Panc1 (cell line): ENCODE results near the gene SLC30A7.

Source experiments
- POLR2AphosphoS5 ChIP-seq: IDR thresholded peaks from 2 replicates; pipeline ENCODE4 v1.6.1; 2012; ENCODE audit warnings: mild to moderate bottlenecking, low read depth, low read length, moderate library complexity
- TF ChIP-seq, protein P1 (sequence below): fragments of 450-650 bp; IDR thresholded peaks from 2 replicates; pipeline ENCODE4 v1.5.1; 2017; ENCODE audit warnings: mild to moderate bottlenecking

- TF ChIP-seq, protein P1, sequence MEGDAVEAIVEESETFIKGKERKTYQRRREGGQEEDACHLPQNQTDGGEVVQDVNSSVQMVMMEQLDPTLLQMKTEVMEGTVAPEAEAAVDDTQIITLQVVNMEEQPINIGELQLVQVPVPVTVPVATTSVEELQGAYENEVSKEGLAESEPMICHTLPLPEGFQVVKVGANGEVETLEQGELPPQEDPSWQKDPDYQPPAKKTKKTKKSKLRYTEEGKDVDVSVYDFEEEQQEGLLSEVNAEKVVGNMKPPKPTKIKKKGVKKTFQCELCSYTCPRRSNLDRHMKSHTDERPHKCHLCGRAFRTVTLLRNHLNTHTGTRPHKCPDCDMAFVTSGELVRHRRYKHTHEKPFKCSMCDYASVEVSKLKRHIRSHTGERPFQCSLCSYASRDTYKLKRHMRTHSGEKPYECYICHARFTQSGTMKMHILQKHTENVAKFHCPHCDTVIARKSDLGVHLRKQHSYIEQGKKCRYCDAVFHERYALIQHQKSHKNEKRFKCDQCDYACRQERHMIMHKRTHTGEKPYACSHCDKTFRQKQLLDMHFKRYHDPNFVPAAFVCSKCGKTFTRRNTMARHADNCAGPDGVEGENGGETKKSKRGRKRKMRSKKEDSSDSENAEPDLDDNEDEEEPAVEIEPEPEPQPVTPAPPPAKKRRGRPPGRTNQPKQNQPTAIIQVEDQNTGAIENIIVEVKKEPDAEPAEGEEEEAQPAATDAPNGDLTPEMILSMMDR, result no peak
- TF ChIP-seq POLR2AphosphoS5, result no peak
These were observed 131.4 kb downstream of the SLC30A7 start for GRCh38 chr1:101027194-101027772.
